Measurements from ENCODE around the gene C5orf34. TPM values are rescaled to one million over a fixed set of nuclear protein-coding genes. Genes with fewer than 3 reads are reported as not detected.
"Not testable (repeated sequence)": the region's sequence is repeated elsewhere in the genome, so short reads cannot be mapped to it uniquely, and the experiment has no call there.

The C5orf34 gene
- total RNA-seq, 1 donor, result 1.8 TPM

DNA sequence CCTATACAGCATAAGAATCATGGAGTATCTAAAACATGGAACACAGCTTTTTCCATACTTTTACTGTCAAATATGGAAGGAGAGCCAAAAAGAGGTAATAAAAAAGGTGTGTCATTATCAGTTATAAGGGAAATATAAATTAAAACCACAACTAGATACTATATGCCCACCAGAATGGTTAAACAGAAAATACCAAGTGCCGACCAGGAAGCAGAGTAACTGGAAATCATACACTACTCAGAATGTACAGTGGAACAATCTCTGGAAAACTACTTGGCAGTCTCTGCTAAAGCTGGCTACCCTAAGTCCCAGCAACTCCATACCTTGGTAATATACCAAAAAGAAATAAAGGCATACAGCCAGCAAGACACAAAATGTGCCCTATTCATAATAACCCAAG lies 39.5 kb upstream of the C5orf34 start:
- H3K27ac ChIP-seq (ENCODE audit: low read depth, low read length), result no peak overlapping the region
- no peak for DNase-seq (ENCODE audit: insufficient read length, low spot score, missing footprints)
- H3K27me3 ChIP-seq (ENCODE audit: insufficient read depth, low read length), result no peaks in the 10 kb centered on the region
- peaks cover 74% of the 10 kb centered on the region for H3K79me2 ChIP-seq (ENCODE audit: insufficient read depth, low read length)
- H2AFZ ChIP-seq (ENCODE audit: low read length), result no peak overlapping the region
- peaks cover 18% of the 10 kb centered on the region for H4K20me1 ChIP-seq (ENCODE audit: insufficient read depth, low read length)
- peak overlapping the region; percentile 94 for H3K4me2 ChIP-seq (ENCODE audit: insufficient read depth, low read length)
- H3K9me3 ChIP-seq (ENCODE audit: low read depth, low read length), result no peaks in the 10 kb centered on the region
- peaks cover 14% of the 10 kb centered on the region for H3K4me1 ChIP-seq (ENCODE audit: insufficient read depth, low read length)
- no peak overlapping the region for H3K4me3 ChIP-seq (ENCODE audit: insufficient read depth, low read length)
- H3K36me3 ChIP-seq (ENCODE audit: insufficient read depth, low read length), result peaks cover 16% of the 10 kb centered on the region
- TF ChIP-seq, protein P1, sequence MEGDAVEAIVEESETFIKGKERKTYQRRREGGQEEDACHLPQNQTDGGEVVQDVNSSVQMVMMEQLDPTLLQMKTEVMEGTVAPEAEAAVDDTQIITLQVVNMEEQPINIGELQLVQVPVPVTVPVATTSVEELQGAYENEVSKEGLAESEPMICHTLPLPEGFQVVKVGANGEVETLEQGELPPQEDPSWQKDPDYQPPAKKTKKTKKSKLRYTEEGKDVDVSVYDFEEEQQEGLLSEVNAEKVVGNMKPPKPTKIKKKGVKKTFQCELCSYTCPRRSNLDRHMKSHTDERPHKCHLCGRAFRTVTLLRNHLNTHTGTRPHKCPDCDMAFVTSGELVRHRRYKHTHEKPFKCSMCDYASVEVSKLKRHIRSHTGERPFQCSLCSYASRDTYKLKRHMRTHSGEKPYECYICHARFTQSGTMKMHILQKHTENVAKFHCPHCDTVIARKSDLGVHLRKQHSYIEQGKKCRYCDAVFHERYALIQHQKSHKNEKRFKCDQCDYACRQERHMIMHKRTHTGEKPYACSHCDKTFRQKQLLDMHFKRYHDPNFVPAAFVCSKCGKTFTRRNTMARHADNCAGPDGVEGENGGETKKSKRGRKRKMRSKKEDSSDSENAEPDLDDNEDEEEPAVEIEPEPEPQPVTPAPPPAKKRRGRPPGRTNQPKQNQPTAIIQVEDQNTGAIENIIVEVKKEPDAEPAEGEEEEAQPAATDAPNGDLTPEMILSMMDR (IDR thresholded peaks at IDR 0.05; ENCODE audit: extremely low read depth, low read depth, low read length), result no peak

DNA sequence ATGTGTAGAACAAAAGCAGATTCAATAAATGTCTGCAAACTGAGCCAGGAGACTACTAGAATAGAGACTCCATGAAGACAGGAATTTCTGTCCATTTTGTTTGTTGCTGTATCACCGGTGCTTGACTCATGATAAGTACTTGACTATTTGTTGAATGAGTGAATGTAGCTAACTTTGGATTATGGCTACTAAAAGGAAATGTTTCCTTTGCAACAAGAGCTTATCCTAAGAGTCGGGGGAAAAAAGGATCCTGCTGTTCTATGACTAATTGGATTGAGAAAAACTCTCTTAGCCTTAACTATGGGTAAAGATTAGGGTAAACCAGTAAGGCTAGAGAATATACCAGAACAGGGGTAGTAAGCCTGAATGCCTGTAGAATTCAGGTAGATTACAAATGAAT lies 38.4 kb upstream of the C5orf34 start:
- peaks cover 20% of the 10 kb centered on the region for H4K20me1 ChIP-seq (ENCODE audit: insufficient read depth, low read length)
- no peak overlapping the region for H3K27ac ChIP-seq (ENCODE audit: low read depth, low read length)
- no peaks in the 10 kb centered on the region for H3K9me3 ChIP-seq (ENCODE audit: low read depth, low read length)
- no peaks in the 10 kb centered on the region for H3K27me3 ChIP-seq (ENCODE audit: insufficient read depth, low read length)
- H3K4me1 ChIP-seq (ENCODE audit: insufficient read depth, low read length), result peaks cover 14% of the 10 kb centered on the region
- peaks cover 16% of the 10 kb centered on the region for H3K36me3 ChIP-seq (ENCODE audit: insufficient read depth, low read length)
- H3K4me2 ChIP-seq (ENCODE audit: insufficient read depth, low read length), result no peak overlapping the region
- no peak overlapping the region for H2AFZ ChIP-seq (ENCODE audit: low read length)
- H3K79me2 ChIP-seq (ENCODE audit: insufficient read depth, low read length), result peaks cover 85% of the 10 kb centered on the region
- no peak overlapping the region for H3K4me3 ChIP-seq (ENCODE audit: insufficient read depth, low read length)
- TF ChIP-seq, protein P1 (IDR thresholded peaks at IDR 0.05; ENCODE audit: extremely low read depth, low read depth, low read length), result no peak
- peak; percentile 68 for DNase-seq (ENCODE audit: insufficient read length, low spot score, missing footprints)

DNA sequence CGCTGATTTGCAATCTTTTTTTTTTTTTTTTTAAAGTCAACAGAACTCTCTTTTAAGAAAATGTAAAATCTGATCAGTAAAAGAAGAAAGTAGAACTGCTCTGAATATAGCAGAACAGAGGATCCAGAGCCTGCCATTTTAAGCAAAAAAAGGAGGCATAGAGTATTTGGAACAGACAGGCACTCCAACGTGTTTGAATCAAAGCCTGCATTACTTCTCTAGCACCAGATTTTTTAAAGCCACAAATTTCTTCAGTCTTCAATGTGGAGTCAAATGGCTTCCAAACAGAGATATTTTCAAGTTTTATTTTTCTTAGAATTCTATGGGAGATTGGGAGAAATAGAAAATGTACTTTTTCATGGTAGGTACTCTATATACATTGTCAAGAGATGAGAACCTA lies 36.8 kb upstream of the C5orf34 start:
- H3K79me2 ChIP-seq (ENCODE audit: insufficient read depth, low read length), result peaks cover 93% of the 10 kb centered on the region
- TF ChIP-seq, protein P1 (IDR thresholded peaks at IDR 0.05; ENCODE audit: extremely low read depth, low read depth, low read length), result no peak
- H3K36me3 ChIP-seq (ENCODE audit: insufficient read depth, low read length), result peaks cover 28% of the 10 kb centered on the region
- peaks cover 22% of the 10 kb centered on the region for H4K20me1 ChIP-seq (ENCODE audit: insufficient read depth, low read length)
- H3K27ac ChIP-seq (ENCODE audit: low read depth, low read length), result no peak overlapping the region
- H3K4me1 ChIP-seq (ENCODE audit: insufficient read depth, low read length), result peaks cover 14% of the 10 kb centered on the region
- no peaks in the 10 kb centered on the region for H3K9me3 ChIP-seq (ENCODE audit: low read depth, low read length)
- no peak overlapping the region for H3K4me3 ChIP-seq (ENCODE audit: insufficient read depth, low read length)
- peak; percentile 65 for DNase-seq (ENCODE audit: insufficient read length, low spot score, missing footprints)
- H2AFZ ChIP-seq (ENCODE audit: low read length), result no peak overlapping the region
- no peak overlapping the region for H3K4me2 ChIP-seq (ENCODE audit: insufficient read depth, low read length)
- H3K27me3 ChIP-seq (ENCODE audit: insufficient read depth, low read length), result no peaks in the 10 kb centered on the region

DNA sequence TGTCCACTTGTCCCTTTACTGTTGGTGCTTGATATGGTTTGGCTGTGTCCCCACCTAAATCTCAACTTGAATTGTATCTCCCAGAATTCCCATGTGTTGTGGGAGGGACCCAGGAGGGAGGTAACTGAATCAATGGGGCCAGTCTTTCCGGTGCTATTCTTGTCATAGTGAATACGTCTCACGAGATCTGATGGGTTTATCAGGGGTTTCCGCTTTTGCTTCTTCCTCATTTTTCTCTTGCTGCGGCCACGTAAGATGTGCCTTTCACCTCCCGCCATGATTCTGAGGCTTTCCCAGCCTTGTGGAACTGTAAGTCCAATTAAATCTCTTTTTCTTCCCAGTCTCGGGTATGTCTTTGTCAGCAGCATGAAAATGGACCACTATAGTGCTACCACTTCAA lies 34.3 kb upstream of the C5orf34 start:
- H3K4me1 ChIP-seq (ENCODE audit: insufficient read depth, low read length); H3K27ac ChIP-seq (ENCODE audit: low read depth, low read length); H3K27me3 ChIP-seq (ENCODE audit: insufficient read depth, low read length); H2AFZ ChIP-seq (ENCODE audit: low read length); DNase-seq (ENCODE audit: insufficient read length, low spot score, missing footprints); H3K4me3 ChIP-seq (ENCODE audit: insufficient read depth, low read length); H3K9me3 ChIP-seq (ENCODE audit: low read depth, low read length); H3K4me2 ChIP-seq (ENCODE audit: insufficient read depth, low read length): not testable (repeated sequence)
- Histone ChIP-seq H4K20me1 (ENCODE audit: insufficient read depth, low read length) (peaks cover 22% of the 10 kb centered on the region), H3K36me3 (ENCODE audit: insufficient read depth, low read length) (peaks cover 46% of the 10 kb centered on the region), H3K79me2 (ENCODE audit: insufficient read depth, low read length) (peaks cover 89% of the 10 kb centered on the region)
